ENCODE data around the gene MYH7. TPM values are rescaled to one million over a fixed set of nuclear protein-coding genes. Genes with fewer than 3 reads are reported as not detected.
"Not testable (repeated sequence)": the region's sequence is repeated elsewhere in the genome, so short reads cannot be mapped to it uniquely, and the experiment has no call there.

The MYH7 gene
- polyA plus RNA-seq, 3 donors from 2014 or later, result not detected

DNA sequence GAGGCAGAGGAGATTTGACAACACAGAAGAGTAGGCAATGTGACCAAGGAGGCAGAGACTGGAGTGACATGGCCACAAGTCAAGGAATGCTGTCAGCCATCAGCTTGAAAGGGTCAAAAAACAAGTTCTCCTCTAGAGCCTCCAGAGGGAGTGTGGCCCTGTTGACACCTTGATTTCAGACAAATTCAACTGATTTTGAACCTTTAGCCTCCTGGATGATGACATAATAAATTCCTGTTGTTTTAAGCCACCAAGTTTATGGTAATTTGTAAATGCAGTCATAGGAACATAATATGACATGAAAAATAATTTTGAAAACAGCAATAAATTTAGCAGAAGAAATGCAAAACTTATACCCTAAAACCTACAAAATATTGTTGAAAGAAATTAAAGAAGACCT lies 25.5 kb upstream of the MYH7 start:
- Mint-ChIP-seq H3K9me3 (no peaks in the 10 kb centered on the region), H3K4me1 (no peaks in the 10 kb centered on the region), H3K27ac (no peak overlapping the region), H3K4me3 (no peak overlapping the region), H3K36me3 (no peaks in the 10 kb centered on the region), H3K27me3 (ENCODE audit: low read depth in 3 of 3) (peaks cover 5 to 15% (median 12%) of the 10 kb centered on the region in 3 donors)
- DNase-seq, result no peak

DNA sequence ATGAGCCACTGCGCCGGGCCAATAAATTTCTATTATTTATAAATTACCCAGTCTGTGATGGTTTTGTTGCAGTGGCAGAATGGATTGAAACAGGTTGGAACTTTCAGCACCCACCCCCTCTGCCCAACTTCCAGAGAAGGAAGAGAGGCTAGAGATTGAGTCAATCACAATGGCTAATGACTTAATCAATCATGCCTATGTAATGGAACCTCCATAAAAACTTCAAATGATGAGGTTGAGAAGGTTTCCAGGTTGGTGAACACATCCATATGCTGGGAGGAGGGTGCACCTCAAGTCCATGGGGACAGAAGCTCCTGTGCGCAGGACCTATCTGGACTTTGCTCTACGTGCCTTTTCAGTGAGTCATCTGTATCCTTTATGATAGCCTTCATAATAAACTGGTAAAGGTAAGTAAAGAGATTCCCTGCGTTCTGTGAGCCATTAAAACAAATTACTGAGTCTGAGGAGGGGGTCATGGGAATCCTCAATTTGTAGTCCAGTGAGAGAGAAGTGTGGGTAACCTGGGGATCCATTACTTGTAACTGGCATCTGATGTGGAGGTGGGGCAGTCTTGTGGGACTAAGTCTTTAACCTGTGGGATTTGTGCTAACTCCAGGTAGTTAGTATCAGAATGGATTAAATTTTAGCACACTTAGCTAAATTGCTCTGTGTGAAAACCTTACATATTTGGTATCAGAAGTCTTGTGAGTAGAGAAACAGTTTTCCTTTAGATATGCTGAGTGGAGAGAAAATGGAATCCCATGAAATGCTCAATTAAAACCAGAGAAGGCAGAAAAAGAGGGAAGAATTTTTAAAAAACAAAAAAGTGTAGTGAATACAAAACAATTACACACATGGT lies 22.4 kb upstream of the MYH7 start:
- Mint-ChIP-seq H3K4me1 (no peaks in the 10 kb centered on the region), H3K36me3 (no peaks in the 10 kb centered on the region), H3K9me3 (no peaks in the 10 kb centered on the region), H3K27ac (no peak overlapping the region), H3K27me3 (ENCODE audit: low read depth in 3 of 3) (peaks cover 3 to 30% (median 14%) of the 10 kb centered on the region in 3 donors), H3K4me3 (no peak overlapping the region)
- no peak for DNase-seq

DNA sequence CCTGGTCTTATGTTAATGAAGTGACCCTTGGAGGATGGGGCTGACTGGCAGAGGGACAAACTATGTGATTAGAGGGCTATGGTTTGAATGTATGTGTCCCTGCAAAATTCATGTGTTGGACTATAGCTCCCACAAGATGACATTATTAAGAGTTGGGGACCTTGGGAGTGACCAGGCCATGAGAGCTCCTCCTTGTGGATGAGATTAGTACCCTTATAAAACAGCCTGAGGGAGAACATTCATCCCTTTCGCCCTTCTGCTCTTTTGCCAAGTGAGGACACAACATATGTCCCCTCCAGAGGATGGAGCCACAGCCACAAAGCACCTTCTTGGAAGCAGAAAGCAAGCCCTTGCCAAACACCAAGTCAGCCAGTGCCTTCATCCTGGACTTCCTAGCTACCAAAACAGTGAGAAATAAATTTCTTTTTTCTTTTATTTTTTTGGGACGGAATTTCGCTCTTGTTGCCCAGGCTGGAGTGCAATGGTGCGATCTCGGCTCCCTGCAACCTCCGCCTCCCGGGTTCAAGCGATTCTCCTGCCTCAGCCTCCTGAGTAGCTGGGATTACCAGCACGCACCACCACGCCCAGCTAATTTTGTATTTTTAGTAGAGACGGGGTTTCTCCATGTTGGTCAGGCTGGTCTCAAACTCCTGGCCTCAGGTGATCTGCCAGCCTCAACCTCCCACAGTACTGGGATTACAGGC lies 21.6 kb upstream of the MYH7 start:
- DNase-seq, H3K4me3 Mint-ChIP-seq, H3K36me3 Mint-ChIP-seq, H3K27ac Mint-ChIP-seq, H3K9me3 Mint-ChIP-seq, H3K4me1 Mint-ChIP-seq: not testable (repeated sequence)
- H3K27me3 Mint-ChIP-seq (ENCODE audit: low read depth in 3 of 3), result peaks cover 3 to 35% (median 14%) of the 10 kb centered on the region in 3 donors

DNA sequence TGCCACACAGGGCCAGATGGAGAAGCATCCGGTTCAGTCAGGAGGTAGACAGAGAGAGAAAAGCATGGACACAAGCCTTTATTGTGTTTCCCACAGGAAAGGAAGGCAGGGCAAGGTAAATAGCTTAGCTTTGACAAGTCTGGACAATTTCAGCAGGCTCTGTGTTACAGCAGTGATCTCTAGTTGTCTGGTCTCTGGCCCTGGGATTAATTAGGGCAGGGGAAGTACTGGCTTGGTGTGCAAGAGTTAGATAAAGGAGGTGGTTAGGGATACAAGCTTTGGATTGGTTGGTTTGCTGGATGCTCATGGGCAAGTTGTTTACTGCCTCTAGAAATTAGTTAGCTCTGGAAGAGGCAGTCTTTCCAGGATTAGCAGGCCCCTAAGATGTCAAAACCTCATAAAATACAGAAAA lies 19.0 kb upstream of the MYH7 start:
- H3K36me3 Mint-ChIP-seq, result no peaks in the 10 kb centered on the region
- H3K27me3 Mint-ChIP-seq (ENCODE audit: low read depth in 3 of 3), result peaks cover 4 to 32% (median 9%) of the 10 kb centered on the region in 3 donors
- H3K27ac Mint-ChIP-seq, result no peak overlapping the region
- no peak for DNase-seq
- H3K4me3 Mint-ChIP-seq, result no peak overlapping the region
- no peaks in the 10 kb centered on the region for H3K9me3 Mint-ChIP-seq
- no peaks in the 10 kb centered on the region for H3K4me1 Mint-ChIP-seq

DNA sequence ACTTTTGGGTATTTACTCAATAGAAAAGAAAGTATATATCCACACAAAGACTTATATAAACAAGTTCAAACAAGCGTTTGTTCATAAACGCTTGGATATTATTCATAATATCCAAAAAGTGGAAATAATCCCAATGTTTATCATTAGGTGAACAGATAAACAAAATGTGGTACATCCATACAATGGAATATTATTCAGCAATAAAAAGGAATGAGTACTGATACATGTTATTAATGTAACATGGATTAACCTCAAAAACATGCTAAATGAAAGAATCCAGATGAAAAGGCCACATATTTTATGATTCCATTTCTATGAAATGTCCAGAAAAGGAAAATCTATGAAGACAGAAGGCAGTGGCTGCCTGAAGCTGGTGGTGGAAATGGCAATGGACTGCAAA lies 16.8 kb upstream of the MYH7 start:
- H3K27ac Mint-ChIP-seq, result no peak overlapping the region
- no peaks in the 10 kb centered on the region for H3K4me1 Mint-ChIP-seq
- peaks cover 6 to 20% (median 7%) of the 10 kb centered on the region in 3 donors for H3K27me3 Mint-ChIP-seq (ENCODE audit: low read depth in 3 of 3)
- H3K36me3 Mint-ChIP-seq, result no peaks in the 10 kb centered on the region
- H3K4me3 Mint-ChIP-seq, result no peak overlapping the region
- DNase-seq, result no peak
- no peaks in the 10 kb centered on the region for H3K9me3 Mint-ChIP-seq

DNA sequence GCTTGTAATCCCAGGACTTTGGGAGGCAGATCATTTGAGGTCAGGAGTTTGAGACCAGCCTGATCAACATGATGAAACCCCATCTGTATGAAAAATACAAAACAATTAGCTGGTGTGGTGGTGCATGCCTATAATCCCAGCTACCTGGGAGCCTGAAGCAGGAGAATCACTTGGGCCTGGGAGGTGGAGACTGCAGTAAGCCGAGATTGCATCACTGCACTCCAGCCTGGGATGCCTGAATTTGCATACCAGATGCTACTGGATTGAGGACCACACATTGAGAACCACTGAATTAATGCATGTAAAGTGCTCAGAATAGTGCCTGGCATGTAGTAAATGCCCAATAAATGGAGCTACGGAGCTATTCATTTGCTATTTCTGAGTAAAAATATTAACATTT lies 14.9 kb upstream of the MYH7 start:
- no peak for DNase-seq
- Mint-ChIP-seq H3K27me3 (ENCODE audit: low read depth in 3 of 3) (peaks cover 5 to 20% (median 6%) of the 10 kb centered on the region in 3 donors), H3K4me3 (no peak overlapping the region), H3K4me1 (no peaks in the 10 kb centered on the region), H3K36me3 (no peaks in the 10 kb centered on the region), H3K27ac (no peak overlapping the region), H3K9me3 (no peaks in the 10 kb centered on the region)

DNA sequence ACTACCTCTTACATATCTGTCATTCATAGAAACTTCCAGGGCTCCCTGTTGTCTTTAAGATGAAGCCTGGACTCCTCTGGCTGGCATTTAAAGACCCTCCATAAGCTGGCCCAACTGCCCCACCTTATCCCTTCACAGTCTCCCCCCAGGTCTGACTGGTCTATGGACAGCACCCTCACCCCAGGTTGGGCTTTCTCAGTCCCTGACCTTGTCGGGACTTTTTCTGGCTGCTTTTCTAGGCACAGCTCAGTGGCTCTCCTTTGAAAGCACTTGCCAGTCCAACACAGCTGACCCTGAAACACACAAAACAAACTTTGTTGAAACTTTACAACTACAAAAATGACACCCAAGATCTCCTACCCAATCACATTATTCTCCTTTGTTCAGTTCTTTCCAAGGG lies 13.9 kb upstream of the MYH7 start:
- H3K27me3 Mint-ChIP-seq (ENCODE audit: low read depth in 3 of 3), result peaks cover 4 to 11% (median 5%) of the 10 kb centered on the region in 3 donors

DNA sequence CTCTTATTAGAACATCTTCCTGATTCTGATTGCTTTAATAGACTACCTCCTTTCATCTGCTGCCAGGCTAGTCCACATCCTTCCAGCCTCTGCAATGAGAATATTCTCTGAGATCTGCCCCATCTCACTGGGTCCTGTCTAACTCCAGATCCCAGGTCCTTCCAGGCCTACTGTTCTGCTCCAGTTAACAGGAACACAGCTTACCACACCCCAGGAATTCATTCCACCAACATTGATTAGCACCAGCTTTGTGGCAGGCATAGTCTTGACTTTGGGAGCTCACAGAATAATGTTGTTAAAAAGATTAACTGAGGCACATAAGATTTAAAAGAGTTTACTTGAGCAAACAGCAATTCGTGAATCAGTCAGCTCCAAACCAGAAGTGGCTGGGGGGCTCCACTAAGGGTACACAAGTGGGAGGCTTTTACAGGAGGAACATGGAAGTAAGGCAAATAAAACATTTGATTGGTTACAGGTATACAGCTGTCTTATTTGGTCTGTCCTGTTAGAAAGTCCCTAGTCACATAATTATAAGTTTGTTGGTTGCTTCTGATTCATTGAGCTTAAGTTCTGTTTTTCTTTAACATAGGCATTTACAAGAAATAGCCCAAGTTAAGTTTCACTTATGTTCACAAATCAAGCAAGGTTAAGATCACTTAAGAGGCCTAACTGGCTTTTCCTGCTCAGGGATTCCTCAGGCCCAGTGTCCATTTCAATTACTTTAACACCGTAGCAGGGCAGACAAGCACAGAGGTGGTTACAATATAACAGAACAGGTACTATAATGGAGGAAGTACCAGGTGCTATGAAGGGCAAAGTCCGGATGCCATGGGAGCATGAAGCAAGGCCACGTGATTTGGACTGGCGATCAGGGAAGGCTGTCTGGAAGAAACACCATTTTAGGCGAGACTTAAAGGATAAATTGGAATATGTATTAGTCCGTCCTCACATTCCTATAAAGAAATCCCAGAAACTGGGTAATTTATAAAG lies 12.2 kb upstream of the MYH7 start:
- Mint-ChIP-seq H3K4me1 (no peaks in the 10 kb centered on the region), H3K4me3 (no peak overlapping the region)
- DNase-seq, result no peak

More for the DNA sequence above, 13.9 kb upstream of the MYH7 start:
- H3K9me3 Mint-ChIP-seq, result no peaks in the 10 kb centered on the region
- H3K36me3 Mint-ChIP-seq, result no peaks in the 10 kb centered on the region
- no peak overlapping the region for H3K27ac Mint-ChIP-seq
- DNase-seq, result no peak
- H3K4me1 Mint-ChIP-seq, result no peaks in the 10 kb centered on the region
- H3K4me3 Mint-ChIP-seq, result no peak overlapping the region

DNA sequence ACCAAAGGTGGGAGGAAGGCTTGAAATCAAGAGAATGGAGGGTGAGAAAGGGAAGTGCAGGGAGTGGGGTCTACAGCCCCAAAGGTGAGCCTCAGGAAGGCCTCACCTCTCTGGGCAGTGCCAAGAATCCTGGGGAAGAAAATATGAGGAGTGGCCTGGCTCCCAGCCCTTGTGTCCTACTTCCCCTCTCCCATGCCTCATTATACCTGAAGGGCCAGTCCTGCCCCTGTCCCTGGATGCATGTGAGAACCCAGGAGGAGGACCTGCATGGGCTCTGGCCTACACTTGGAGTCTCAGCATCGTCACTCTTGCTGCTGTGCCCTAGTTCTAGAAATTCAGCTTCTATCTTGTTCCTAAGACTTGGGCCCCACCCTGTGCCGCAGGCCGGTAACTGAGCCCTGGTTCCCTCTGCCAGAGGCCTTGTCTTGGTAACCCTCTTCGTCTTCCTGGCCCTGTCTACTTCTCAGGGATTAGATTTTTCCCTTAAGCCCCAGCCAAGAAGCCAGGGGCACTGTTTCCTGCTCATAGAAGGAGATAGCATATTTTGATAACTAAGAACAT lies 10.9 kb upstream of the MYH7 start:
- peaks cover 4% of the 10 kb centered on the region in 3 donors for H3K27me3 Mint-ChIP-seq (ENCODE audit: low read depth in 3 of 3)

More for the DNA sequence above, 12.2 kb upstream of the MYH7 start:
- H3K36me3 Mint-ChIP-seq, result no peaks in the 10 kb centered on the region
- no peaks in the 10 kb centered on the region for H3K9me3 Mint-ChIP-seq
- H3K27ac Mint-ChIP-seq, result no peak overlapping the region
- peaks cover 4 to 6% (median 5%) of the 10 kb centered on the region in 3 donors for H3K27me3 Mint-ChIP-seq (ENCODE audit: low read depth in 3 of 3)

DNA sequence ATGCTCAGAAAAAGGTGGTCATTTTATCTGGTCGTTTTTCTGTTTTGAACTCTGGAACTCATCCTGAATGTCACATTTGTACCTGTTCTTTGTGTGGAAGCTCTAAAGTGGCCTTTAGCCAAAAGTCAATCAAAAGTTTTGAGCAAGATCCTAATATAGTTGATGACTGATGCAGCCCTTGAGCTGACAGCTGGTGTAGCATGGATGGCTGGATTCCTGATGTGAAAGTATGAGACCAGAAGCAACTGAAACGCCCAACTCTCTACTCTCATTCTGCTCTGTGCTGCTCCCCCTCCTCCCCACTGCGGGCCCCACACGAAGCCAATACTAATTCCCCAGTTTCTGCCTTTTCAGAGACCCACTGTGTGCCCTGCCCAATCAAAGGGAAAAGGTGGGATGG lies 10.3 kb upstream of the MYH7 start:
- H3K4me3 Mint-ChIP-seq, result no peak overlapping the region

More for the DNA sequence above, 10.9 kb upstream of the MYH7 start:
- Mint-ChIP-seq H3K4me1 (no peaks in the 10 kb centered on the region), H3K36me3 (no peaks in the 10 kb centered on the region), H3K9me3 (no peaks in the 10 kb centered on the region), H3K4me3 (no peak overlapping the region), H3K27ac (no peak overlapping the region)
- no peak for DNase-seq

DNA sequence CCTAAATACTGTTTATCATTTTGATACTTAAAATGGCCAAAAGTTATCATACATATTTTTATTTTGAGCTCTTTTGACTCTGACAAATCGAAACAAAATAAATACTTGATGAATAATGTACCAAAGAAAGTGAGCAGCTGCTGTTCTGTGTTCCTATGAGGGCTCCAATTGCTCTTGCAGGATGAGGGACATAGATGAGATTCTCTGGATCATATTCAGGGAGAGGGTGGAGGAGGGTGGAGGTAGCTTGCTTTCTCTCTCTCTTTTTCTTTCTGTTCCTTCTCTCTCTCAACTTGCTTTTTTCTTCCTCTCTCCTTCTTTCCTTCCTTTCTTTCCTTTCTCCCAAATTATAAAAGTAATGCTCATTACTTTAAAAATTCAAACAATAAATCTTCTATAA lies 8.9 kb upstream of the MYH7 start:
- Mint-ChIP-seq H3K27me3 (ENCODE audit: low read depth in 3 of 3) (peaks cover 2 to 8% (median 7%) of the 10 kb centered on the region in 3 donors), H3K9me3 (no peaks in the 10 kb centered on the region), H3K4me1 (no peaks in the 10 kb centered on the region), H3K36me3 (no peaks in the 10 kb centered on the region), H3K27ac (no peak overlapping the region), H3K4me3 (no peak overlapping the region)
- DNase-seq, result no peak

More for the DNA sequence above, 10.3 kb upstream of the MYH7 start:
- Mint-ChIP-seq H3K4me1 (no peaks in the 10 kb centered on the region), H3K9me3 (no peaks in the 10 kb centered on the region), H3K36me3 (no peaks in the 10 kb centered on the region), H3K27me3 (ENCODE audit: low read depth in 3 of 3) (peaks cover 4% of the 10 kb centered on the region in 3 donors), H3K27ac (no peak overlapping the region)
- no peak for DNase-seq

DNA sequence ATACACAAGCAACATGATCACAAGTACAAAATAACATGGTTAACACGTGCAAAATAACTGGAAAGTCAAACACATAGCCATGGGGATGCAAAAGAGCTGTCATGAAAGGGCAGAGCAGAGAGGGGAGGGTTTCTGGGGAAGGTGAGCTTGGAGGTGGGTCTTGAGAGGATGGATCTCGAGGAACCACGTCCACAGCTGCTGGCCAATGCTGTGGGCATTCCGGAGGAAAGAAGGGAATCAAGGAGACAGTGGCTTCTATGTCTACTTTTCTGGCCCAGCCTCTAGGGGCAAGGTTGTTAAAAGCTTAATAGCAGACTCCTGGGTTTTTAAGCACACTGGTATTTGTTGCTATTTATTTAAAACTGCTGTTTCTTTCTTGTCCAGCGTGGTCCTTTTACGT lies 8.4 kb upstream of the MYH7 start:
- H3K27me3 Mint-ChIP-seq (ENCODE audit: low read depth in 3 of 3), result peaks cover 1 to 8% (median 7%) of the 10 kb centered on the region in 3 donors
- H3K9me3 Mint-ChIP-seq, result no peaks in the 10 kb centered on the region
- H3K27ac Mint-ChIP-seq, result no peak overlapping the region
- no peaks in the 10 kb centered on the region for H3K4me1 Mint-ChIP-seq
- no peaks in the 10 kb centered on the region for H3K36me3 Mint-ChIP-seq
- no peak for DNase-seq
- H3K4me3 Mint-ChIP-seq, result no peak overlapping the region

DNA sequence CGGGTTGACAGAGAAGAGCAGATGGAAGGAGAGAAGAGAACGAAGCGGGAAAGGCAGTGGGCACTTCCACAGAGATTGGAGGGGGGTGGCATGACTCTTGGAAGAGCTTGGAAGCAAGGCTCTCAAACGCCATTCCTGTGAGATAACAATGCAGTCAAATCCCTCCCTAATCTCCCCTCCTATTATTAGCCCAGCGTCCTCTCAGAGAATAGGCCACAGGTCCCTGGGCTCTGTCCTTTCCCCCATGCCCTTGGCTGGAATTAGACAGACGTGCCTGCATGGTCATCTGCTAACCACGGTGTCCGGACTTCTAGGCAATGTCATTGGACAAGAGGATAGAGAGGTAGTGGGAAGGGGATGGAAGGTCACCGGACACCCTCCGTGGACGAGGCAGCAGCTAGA lies 8.0 kb upstream of the MYH7 start:
- Mint-ChIP-seq H3K9me3 (no peaks in the 10 kb centered on the region), H3K36me3 (no peaks in the 10 kb centered on the region), H3K27me3 (ENCODE audit: low read depth in 3 of 3) (peaks cover 1 to 8% (median 7%) of the 10 kb centered on the region in 3 donors), H3K4me3 (no peak overlapping the region), H3K4me1 (no peaks in the 10 kb centered on the region), H3K27ac (no peak overlapping the region)
- no peak for DNase-seq
